SK-N-MC (cell line): ENCODE measurements around the gene FKBP5.

ENCODE experiments used
- DNase-seq: peaks from one replicate; pipeline ENCODE4 v3.0.0-alpha.2; 2011; ENCODE audit warnings: low read depth, low spot score
- H3K27ac ChIP-seq: fragments of 200-600 bp; sonication (generic); 2 replicates; pipeline ENCODE4 v1.5.1; 2016; ENCODE audit warnings: mixed run types
- H3K36me3 ChIP-seq: fragments of 200-600 bp; sonication (generic); 2 replicates; pipeline ENCODE4 v1.6.1; 2017; ENCODE audit warnings: antibody characterized with exemption, low read length, mixed read lengths; ENCODE audit not compliant: insufficient read depth
- H3K4me3 ChIP-seq: fragments of 200-600 bp; sonication (generic); 2 replicates; pipeline ENCODE4 v1.5.1; 2016
- H3K9ac ChIP-seq: fragments of 200-600 bp; sonication (generic); 2 replicates; pipeline ENCODE4 v1.8.0; 2017; ENCODE audit warnings: mixed run types, mixed read lengths; ENCODE audit not compliant: insufficient read length
- H3K9me3 ChIP-seq: fragments of 200-600 bp; sonication (generic); 2 replicates; pipeline ENCODE4 v1.6.1; 2017; ENCODE audit warnings: low read depth, mild to moderate bottlenecking, antibody characterized with exemption, low read length, moderate library complexity, mixed read lengths
- EZH2 ChIP-seq: fragments of 200-600 bp; sonication (generic); IDR thresholded peaks from one replicate; pipeline ENCODE4 v1.6.1; 2017; ENCODE audit warnings: antibody characterized with exemption
- FOXP2 ChIP-seq: optimal IDR thresholded peaks from 2 replicates; pipeline ENCODE3; 2011; ENCODE audit warnings: mild to moderate bottlenecking, moderate library complexity; ENCODE audit not compliant: insufficient read depth; ENCODE audit errors: extremely low read length, control extremely low read depth
- POLR2AphosphoS5 ChIP-seq: IDR thresholded peaks from 2 replicates; pipeline ENCODE4 v1.6.1; 2012; ENCODE audit warnings: mild to moderate bottlenecking, low read depth, low read length, borderline replicate concordance

FKBP5 gene

DNA sequence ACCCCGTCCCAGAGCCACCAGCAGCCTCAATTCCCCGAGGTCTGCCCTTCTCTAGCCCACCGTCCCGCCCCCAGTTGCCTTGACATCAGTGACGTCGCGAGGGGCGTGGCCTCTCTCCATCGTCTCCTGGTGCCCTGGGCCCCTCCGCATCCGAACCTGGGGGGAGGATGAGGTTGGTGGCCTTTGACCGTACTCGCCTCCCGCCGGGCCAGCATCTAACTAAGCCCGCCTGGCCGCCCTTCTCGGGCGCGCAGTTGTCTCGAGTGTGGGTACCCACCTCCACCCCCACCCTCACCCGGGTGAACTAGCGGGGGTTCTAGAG lies 42.7 kb upstream of the FKBP5 start:
- TF ChIP-seq POLR2AphosphoS5, result peak; percentile 56; the same call in 1 of the 2 replicates
- TF ChIP-seq FOXP2, result peak; percentile 50
- TF ChIP-seq EZH2, result no peak
- H3K36me3 ChIP-seq, result no peaks in the 10 kb centered on the region
- H3K9me3 ChIP-seq, result no peaks in the 10 kb centered on the region
- DNase-seq, result no peak
- H3K4me3 ChIP-seq, result peak overlapping the region; percentile 80
- H3K9ac ChIP-seq, result no peak overlapping the region
- H3K27ac ChIP-seq, result peak overlapping the region; percentile 72

DNA sequence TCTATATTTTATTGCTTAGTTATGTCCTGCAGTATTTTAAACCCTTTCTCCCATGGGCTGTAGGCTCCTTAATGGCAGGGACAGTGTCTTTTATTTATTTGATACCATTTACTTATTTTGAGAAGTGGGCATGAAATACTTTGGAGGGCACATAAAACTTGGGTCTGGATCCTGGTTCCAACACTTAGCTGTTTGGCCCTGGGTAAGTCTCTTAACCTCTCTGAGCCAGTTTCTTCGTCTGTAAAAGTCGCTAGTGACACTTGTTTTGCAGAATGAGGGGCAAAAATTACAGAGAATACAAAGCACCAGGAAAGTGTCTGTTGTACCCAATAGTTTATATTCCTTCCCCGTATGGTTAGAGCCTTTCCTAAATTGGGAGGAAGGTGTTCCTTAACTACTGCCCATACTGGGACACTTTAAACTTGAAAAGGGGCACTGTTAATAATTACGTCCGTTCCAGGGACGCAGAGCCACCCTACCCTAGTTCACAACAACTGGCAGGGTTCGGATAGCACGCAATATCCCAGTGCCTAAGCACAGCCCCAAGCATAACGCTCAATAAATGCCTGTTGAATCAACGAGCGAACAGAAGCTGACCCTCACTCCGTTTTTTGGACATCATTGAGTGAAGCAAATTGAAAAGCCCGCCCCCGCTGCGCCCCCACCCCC lies 42.2 kb upstream of the FKBP5 start:
- peak overlapping the region; percentile 69 for H3K27ac ChIP-seq
- no peaks in the 10 kb centered on the region for H3K36me3 ChIP-seq

DNA sequence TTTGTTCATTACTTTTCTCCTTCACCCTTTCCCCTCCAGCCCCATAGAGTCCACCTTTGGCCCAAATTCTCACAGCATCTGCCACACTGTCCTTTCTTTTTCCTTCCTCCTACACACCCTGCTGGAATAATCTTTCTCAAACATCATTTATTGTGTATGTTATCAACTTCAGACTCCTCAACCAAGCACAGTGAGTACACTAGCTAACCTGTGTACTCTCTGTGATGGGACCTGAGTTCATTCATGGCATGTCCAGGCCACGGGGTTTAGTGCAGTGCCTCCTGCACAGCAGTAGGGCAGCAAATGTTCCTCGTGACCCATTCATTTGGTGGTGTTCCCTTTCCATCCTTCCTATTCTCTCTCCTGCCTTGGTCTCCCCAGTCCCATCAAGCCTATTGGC lies 41.0 kb upstream of the FKBP5 start:
- H3K9me3 ChIP-seq, result no peaks in the 10 kb centered on the region
- peak overlapping the region; percentile 62; the same call in 1 of the 2 replicates for H3K27ac ChIP-seq
- H3K4me3 ChIP-seq, result no peak overlapping the region
- H3K36me3 ChIP-seq, result no peaks in the 10 kb centered on the region
- no peak overlapping the region for H3K9ac ChIP-seq
- no peak for DNase-seq
- TF ChIP-seq EZH2 (no peak), FOXP2 (no peak), POLR2AphosphoS5 (no peak)

More for the DNA sequence above, 42.2 kb upstream of the FKBP5 start:
- TF ChIP-seq FOXP2, result no peak
- TF ChIP-seq POLR2AphosphoS5, result no peak
- no peak for TF ChIP-seq EZH2
- Histone ChIP-seq H3K9me3 (no peaks in the 10 kb centered on the region), H3K9ac (no peak overlapping the region), H3K4me3 (peak overlapping the region; percentile 80)
- DNase-seq, result no peak

DNA sequence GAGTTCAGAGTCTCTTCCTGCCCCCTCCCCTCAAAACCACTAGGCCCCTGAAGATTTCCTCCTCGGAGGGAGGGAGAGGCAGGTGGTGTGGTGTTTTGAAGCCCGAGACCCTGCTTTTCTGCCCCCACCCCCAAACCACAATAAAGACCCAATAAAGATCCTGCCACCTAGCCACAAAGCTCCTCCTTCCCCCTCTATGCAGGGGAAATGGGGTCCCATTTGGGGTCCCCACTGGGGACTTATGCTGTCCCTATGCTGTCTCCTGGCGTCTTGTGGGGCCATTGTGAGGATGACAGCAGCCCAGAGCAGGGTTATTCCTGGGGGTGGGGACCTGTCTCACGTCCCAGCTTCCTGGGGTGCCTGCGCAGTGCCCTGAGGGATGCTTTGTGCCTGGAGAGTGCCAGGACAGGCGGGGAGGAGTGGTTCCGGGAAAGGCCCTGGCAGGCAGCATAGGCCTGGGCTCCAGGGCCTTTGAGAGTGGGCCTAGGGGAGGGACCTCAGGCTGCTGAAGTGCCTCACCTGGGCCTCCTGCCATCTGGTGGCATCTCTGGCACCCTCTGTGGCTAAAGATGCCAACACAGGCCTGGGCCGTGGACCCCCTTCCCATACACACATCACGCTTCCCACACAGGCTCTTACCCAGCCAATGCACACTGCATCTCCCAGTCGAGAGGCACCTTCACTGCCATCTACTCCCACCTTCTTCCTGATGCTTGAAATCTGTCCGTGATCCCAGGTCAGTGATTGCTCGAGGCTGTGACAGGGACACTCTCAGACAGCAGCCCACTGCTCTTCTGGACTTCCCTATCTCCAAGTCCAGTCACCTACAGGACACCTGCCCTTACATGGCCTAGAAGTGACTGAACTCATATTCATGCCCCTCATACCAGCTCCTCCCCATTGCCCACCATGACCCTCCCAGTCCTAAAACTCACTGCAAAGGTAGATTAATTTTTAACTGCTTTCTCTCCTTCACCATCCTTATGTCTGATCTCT lies 40.3 kb upstream of the FKBP5 start:
- H3K36me3 ChIP-seq, result no peaks in the 10 kb centered on the region
- peak overlapping the region; percentile 49 for H3K9ac ChIP-seq
- no peak for DNase-seq
- TF ChIP-seq FOXP2, result no peak
- TF ChIP-seq POLR2AphosphoS5, result no peak
- TF ChIP-seq EZH2, result no peak
- peak overlapping the region; percentile 62; the same call in 1 of the 2 replicates for H3K27ac ChIP-seq
- peak overlapping the region; percentile 86 for H3K4me3 ChIP-seq
- H3K9me3 ChIP-seq, result no peaks in the 10 kb centered on the region

DNA sequence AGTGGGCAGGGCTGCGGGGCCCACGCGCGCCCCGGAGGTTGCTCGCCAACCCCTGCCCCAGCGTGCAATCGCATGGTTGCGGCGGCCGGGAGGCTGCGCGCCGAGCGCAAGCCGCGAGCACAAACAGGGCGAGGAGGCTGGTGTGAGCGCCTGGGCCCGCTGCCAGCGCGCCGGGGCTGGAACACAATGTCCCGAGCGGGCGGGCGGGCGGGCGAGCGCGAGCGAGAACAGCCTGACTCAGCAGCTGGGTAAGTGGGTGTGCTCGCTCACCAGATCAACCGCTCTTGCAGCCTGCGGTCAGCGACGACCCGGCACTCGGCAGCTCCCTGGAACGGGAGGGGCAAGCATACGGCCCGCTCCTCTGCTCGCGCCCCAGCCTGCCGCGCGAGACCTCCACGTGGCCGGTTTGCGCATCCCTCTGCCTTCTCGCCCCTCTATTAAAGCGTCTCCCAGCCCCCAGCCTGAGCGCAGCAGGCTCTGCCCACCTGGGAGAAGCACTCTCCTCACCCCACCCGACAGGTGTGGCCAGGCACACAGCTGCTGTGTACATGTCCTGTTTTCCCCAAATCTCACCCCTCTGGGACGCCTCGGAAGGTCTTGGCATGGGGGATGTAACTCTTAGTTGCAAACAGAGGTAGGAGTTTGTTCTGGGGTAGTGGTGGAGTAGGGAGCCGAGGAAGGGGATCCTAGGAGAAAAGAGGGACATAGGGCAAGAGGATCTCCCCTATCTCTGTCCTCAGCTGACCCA lies 39.4 kb upstream of the FKBP5 start:
- H3K27ac ChIP-seq, result peak overlapping the region; percentile 86; the same call in 1 of the 2 replicates
- H3K4me3 ChIP-seq, result peak overlapping the region; percentile 86
- H3K9ac ChIP-seq, result peak overlapping the region; percentile 74
- no peaks in the 10 kb centered on the region for H3K9me3 ChIP-seq
- DNase-seq, result no peak
- TF ChIP-seq FOXP2, result peak; percentile 10
- no peak; the same call in 1 of the 2 replicates for TF ChIP-seq POLR2AphosphoS5
- no peaks in the 10 kb centered on the region for H3K36me3 ChIP-seq

DNA sequence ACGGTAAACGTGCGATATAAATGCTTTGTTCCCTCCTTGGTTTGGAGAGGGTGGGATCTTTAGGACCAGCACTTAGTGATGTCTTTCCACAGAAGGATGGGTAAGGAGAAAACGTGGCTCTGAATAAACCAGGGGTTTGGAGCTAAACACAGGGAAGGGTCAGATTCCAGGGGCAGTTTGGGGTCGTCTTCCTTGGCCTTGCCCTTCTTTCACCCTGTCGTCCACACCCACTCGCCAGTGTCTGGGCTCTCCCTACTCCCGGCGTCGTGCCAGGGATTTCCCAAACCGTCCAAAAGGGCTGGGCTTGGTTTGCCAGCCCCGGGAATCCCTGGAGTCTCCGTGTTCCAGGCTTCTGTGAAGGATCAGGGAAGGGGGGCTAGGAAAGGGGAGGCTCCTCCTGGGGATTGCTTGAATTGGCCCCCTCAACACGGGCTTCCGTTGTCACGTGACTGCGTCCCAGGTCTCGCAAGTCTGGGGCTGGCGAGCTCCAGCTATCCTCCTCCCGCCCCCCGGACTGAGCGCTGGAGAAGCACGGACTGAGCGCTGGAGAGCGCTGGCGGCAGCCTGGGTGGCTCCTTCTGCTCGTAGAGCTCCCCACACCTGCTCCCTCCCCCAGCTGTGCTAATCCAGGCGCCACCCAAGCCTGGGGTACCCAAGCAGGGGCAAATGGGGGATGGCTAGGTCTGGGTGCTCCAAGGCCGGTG lies 38.7 kb upstream of the FKBP5 start:
- Histone ChIP-seq H3K9me3 (no peaks in the 10 kb centered on the region), H3K36me3 (no peaks in the 10 kb centered on the region), H3K27ac (peak overlapping the region; percentile 86), H3K9ac (peak overlapping the region; percentile 74), H3K4me3 (peak overlapping the region; percentile 86)
- DNase-seq, result no peak
- TF ChIP-seq FOXP2 (no peak), POLR2AphosphoS5 (peak; percentile 57), EZH2 (no peak)

DNA sequence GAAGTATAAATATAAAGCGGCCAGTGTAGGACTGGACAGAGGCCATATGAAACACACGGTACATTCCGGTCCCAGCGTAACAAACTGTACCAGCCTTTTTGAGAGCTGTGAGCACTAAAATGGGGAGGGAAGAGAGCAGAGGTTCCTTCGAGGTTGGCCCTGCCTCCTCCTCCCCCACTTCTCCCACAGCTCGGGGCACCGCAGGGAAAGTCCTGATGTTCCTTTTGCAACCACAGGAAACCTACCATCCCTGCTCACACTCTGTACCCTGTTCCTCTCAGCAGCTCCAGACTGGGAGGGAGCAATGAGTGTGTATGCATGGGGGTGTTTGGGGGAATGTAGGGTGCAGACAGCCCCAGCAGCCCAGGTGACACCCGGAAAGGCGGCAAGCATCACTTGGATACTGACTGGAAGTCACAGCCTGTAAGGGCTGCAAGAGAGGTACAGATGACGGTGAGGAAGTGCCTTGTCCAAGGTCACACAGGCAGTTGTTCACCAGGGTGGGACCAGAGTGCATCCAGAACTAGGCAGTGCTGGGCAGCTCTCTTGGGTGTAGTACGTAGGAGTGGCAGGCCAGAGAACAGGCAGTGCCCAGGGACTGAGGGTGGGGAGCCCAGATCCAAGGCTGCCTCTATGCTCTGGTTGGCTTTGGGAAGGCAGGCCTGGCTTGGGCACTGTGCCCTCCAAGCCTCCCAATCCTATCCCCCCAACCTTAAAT lies 37.2 kb upstream of the FKBP5 start:
- Histone ChIP-seq H3K27ac (peak overlapping the region; percentile 86; the same call in 1 of the 2 replicates), H3K9me3 (no peaks in the 10 kb centered on the region), H3K36me3 (no peaks in the 10 kb centered on the region), H3K9ac (no peak overlapping the region), H3K4me3 (no peak overlapping the region)
- TF ChIP-seq POLR2AphosphoS5, result no peak
- TF ChIP-seq FOXP2, result no peak
- DNase-seq, result no peak

DNA sequence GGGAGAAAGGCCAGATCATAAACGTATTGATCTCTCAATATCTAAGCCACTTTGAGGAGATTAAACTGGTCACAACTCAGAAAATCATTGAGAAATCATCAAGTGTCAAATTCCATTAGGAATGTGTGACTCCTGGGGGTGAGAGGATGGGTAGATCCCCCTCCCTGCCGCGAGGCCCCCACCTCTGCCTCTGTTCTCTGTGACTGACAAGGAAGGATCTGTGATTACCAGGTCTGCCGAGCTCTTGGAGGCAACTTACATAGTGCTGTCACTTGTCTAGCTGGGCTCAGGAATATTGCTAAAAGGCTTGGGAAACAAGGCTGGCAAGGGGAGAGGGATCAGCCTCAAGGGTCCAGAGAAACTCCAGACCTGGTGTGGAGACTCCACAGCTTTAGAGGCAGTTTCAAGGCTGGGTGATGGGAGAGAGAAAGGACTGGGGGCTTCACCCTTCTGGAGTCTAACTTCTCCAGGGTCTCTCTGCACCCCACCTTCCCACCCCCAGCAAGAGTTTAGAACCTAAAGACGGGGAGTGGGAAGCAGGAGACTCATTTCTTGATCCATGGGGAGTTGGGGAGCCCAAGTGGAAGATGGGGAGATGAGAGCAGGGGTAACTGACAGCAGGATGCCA lies 36.5 kb upstream of the FKBP5 start:
- H3K27ac ChIP-seq, result no peak overlapping the region
- no peak overlapping the region for H3K9ac ChIP-seq
- TF ChIP-seq EZH2 (no peak), FOXP2 (no peak), POLR2AphosphoS5 (no peak)
- H3K36me3 ChIP-seq, result no peaks in the 10 kb centered on the region
- no peaks in the 10 kb centered on the region for H3K9me3 ChIP-seq
- DNase-seq, result no peak
- no peak overlapping the region for H3K4me3 ChIP-seq
